H1 (cell line): ENCODE measurements around the gene NT5C1A. TPM values are rescaled to one million over a fixed set of nuclear protein-coding genes. Genes with fewer than 3 reads are reported as not detected.

ENCODE experiments used
- CTCF ChIA-PET: fragments of 300-600 bp; sonication (Branson Sonifier 250); formaldehyde crosslinking; loops from one replicate; lab custom pipeline; 2021; ENCODE audit not compliant: partially characterized antibody; lab: Charles Lee
- POLR2A ChIA-PET: fragments of 300-600 bp; sonication (Branson Sonifier 250); formaldehyde crosslinking; loops from one replicate; lab custom pipeline; 2021; ENCODE audit warnings: inconsistent platforms; ENCODE audit not compliant: partially characterized antibody; lab: Charles Lee
- DNase-seq, 2 experiments: peaks; one replicate each; pipeline versions ENCODE4 v3.0.0 to v3.0.0-alpha.2; 2010 to 2022; ENCODE audit warnings: low spot score in 2 of 2, low read depth in 1 of 2, mixed read lengths in 1 of 2
- FAIRE-seq: peaks from 2 replicates; lab custom pipeline; 2011; peaks lifted over from hg19 to GRCh38; lab: Jason Lieb, UNC
- H2AFZ ChIP-seq: 2 replicates; pipeline ENCODE4 v1.8.1; 2012; ENCODE audit warnings: low read length, inconsistent platforms
- H2AK5ac ChIP-seq: 2 replicates; pipeline ENCODE4 v1.6.1; 2013; ENCODE audit warnings: low read depth, low read length
- H2BK120ac ChIP-seq: replicated peaks from 2 replicates; pipeline ENCODE3; 2013; ENCODE audit warnings: low read depth, low read length, inconsistent platforms
- H2BK12ac ChIP-seq: 2 replicates; pipeline ENCODE4 v1.6.1; 2013; ENCODE audit warnings: low read depth, low read length
- H2BK15ac ChIP-seq: 2 replicates; pipeline ENCODE4 v1.6.1; 2013; ENCODE audit warnings: low read length
- H2BK20ac ChIP-seq: 2 replicates; pipeline ENCODE4 v1.6.1; 2013; ENCODE audit warnings: low read length
- H2BK5ac ChIP-seq: 2 replicates; pipeline ENCODE4 v1.6.1; 2013; ENCODE audit warnings: low read depth, low read length
- H3K14ac ChIP-seq: 2 replicates; pipeline ENCODE4 v1.6.1; 2013; ENCODE audit warnings: inconsistent platforms; ENCODE audit not compliant: insufficient read length
- H3K18ac ChIP-seq: 2 replicates; pipeline ENCODE4 v1.6.1; 2013; ENCODE audit warnings: low read length; ENCODE audit errors: extremely low read depth
- H3K23ac ChIP-seq: 2 replicates; pipeline ENCODE4 v1.6.1; 2013; ENCODE audit warnings: inconsistent platforms; ENCODE audit not compliant: insufficient read length
- H3K23me2 ChIP-seq: 2 replicates; pipeline ENCODE4 v1.6.1; 2013; ENCODE audit warnings: low read depth, low read length
- H3K27ac ChIP-seq: 2 replicates; pipeline ENCODE4 v1.6.1; 2011; ENCODE audit warnings: low read depth, low read length, inconsistent platforms
- H3K27me3 ChIP-seq, 4 experiments: replicated peaks in 1 of 4; 1 replicate in 1 of 4; 2 replicates in 3 of 4; pipeline versions ENCODE4 v1.6.1 to v1.8.1; 2011 to 2013; ENCODE audit warnings: low read length in 3 of 4, mild to moderate bottlenecking in 3 of 4, inconsistent platforms in 2 of 4, mixed read lengths in 2 of 4, moderate library complexity in 1 of 4; ENCODE audit not compliant: control insufficient read depth in 3 of 4, insufficient read depth in 3 of 4; ENCODE audit errors: extremely low read depth in 1 of 4
- H3K36me3 ChIP-seq, 4 experiments: 2 replicates each; pipeline versions ENCODE4 v1.6.1 to v1.8.1; 2011 to 2013; ENCODE audit warnings: mild to moderate bottlenecking in 4 of 4, low read length in 3 of 4, moderate library complexity in 2 of 4, control low read depth in 1 of 4, inconsistent platforms in 1 of 4; ENCODE audit not compliant: insufficient read depth in 4 of 4, control insufficient read depth in 2 of 4
- H3K4ac ChIP-seq: replicated peaks from 2 replicates; pipeline ENCODE3; 2013; ENCODE audit warnings: low read length, low read depth, mixed read lengths, inconsistent platforms; ENCODE audit not compliant: insufficient read length
- H3K4me1 ChIP-seq, 4 experiments: replicated peaks in 1 of 4; 1 replicate in 1 of 4; 2 replicates in 3 of 4; pipeline versions ENCODE4 v1.6.1 to v1.8.1; 2011 to 2013; ENCODE audit warnings: low read length in 3 of 4, inconsistent platforms in 2 of 4, mixed read lengths in 1 of 4; ENCODE audit not compliant: insufficient read depth in 4 of 4, control insufficient read depth in 3 of 4
- H3K4me2 ChIP-seq, 2 experiments: 2 replicates each; pipeline versions ENCODE4 v1.6.1 to v1.8.1; 2011 to 2013; ENCODE audit warnings: low read depth in 2 of 2, low read length in 2 of 2, control low read depth in 1 of 2, inconsistent platforms in 1 of 2, mild to moderate bottlenecking in 1 of 2; ENCODE audit not compliant: insufficient read depth in 1 of 2
- H3K4me3 ChIP-seq, 4 experiments: fragments of 200-600, 300-600 bp in 1 of 4; sonication (generic), shearing (Covaris generic), sonication (Bioruptor Twin) in 1 of 4; 2 replicates each; pipeline versions ENCODE4 v1.5.1 to v1.8.1; 2011 to 2016; ENCODE audit warnings: low read length in 4 of 4, low read depth in 3 of 4, control low read depth in 2 of 4, inconsistent platforms in 2 of 4, mild to moderate bottlenecking in 2 of 4, mixed read lengths in 1 of 4, moderate library complexity in 1 of 4; ENCODE audit not compliant: insufficient read depth in 2 of 4; ENCODE audit errors: extremely low read depth in 1 of 4
- H3K56ac ChIP-seq: replicated peaks from 2 replicates; pipeline ENCODE3; 2013; ENCODE audit warnings: low read depth, mild to moderate bottlenecking, mixed read lengths, low read length, inconsistent platforms; ENCODE audit not compliant: insufficient read length
- H3K79me1 ChIP-seq: 2 replicates; pipeline ENCODE4 v1.6.1; 2013; ENCODE audit warnings: low read depth, low read length, control low read depth
- H3K79me2 ChIP-seq, 2 experiments: 2 replicates each; pipeline versions ENCODE4 v1.6.1 to v1.8.1; 2012 to 2013; ENCODE audit warnings: low read length in 2 of 2, mild to moderate bottlenecking in 2 of 2, inconsistent platforms in 1 of 2; ENCODE audit not compliant: insufficient read depth in 2 of 2, control insufficient read depth in 1 of 2
- H3K9ac ChIP-seq, 4 experiments: replicated peaks in 1 of 4; 1 replicate in 1 of 4; 2 replicates in 3 of 4; pipeline versions ENCODE4 v1.6.1 to v1.8.1; 2011 to 2013; ENCODE audit warnings: low read depth in 3 of 4, low read length in 3 of 4, control low read depth in 2 of 4, mild to moderate bottlenecking in 2 of 4, moderate library complexity in 2 of 4, inconsistent platforms in 1 of 4; ENCODE audit errors: extremely low read depth in 1 of 4
- H3K9me3 ChIP-seq, 2 experiments: 2 replicates each; pipeline versions ENCODE4 v1.6.1 to v1.8.1; 2012 to 2013; ENCODE audit warnings: mild to moderate bottlenecking in 2 of 2, moderate library complexity in 2 of 2, control low read depth in 1 of 2, inconsistent platforms in 1 of 2, low read depth in 1 of 2, low read length in 1 of 2, mixed read lengths in 1 of 2; ENCODE audit not compliant: insufficient read depth in 2 of 2
- H4K20me1 ChIP-seq, 2 experiments: replicated peaks in 1 of 2; 2 replicates each; pipeline versions ENCODE3 to v1.8.1; 2011 to 2013; ENCODE audit warnings: inconsistent platforms in 2 of 2, low read length in 2 of 2, mild to moderate bottlenecking in 1 of 2; ENCODE audit not compliant: insufficient read depth in 2 of 2, control insufficient read depth in 1 of 2
- H4K5ac ChIP-seq: 2 replicates; pipeline ENCODE4 v1.6.1; 2013; ENCODE audit warnings: low read length, low read depth, mixed read lengths, inconsistent platforms; ENCODE audit not compliant: insufficient read length
- H4K8ac ChIP-seq: 2 replicates; pipeline ENCODE4 v1.8.0; 2013; ENCODE audit warnings: mild to moderate bottlenecking, moderate library complexity, low read length, inconsistent platforms; ENCODE audit not compliant: insufficient read depth; ENCODE audit errors: extremely low read depth
- H4K91ac ChIP-seq: replicated peaks from 2 replicates; pipeline ENCODE3; 2013; ENCODE audit warnings: low read length, mixed read lengths, inconsistent platforms; ENCODE audit not compliant: insufficient read length
- ASH2L ChIP-seq: fragments of 200-600, 300-600 bp; sonication (generic); IDR thresholded peaks from one replicate; pipeline ENCODE4 v1.7.1; 2017; ENCODE audit warnings: low read length
- CBX8 ChIP-seq: fragments of 300-800, 300-1000 bp; sonication (generic); IDR thresholded peaks from 2 replicates; pipeline ENCODE4 v1.7.1; 2016; ENCODE audit warnings: low read depth, low read length, borderline replicate concordance
- CHD1 ChIP-seq: IDR thresholded peaks from 2 replicates; pipeline ENCODE4 v1.6.1; 2012; ENCODE audit warnings: low read depth, low read length, improper control_type of control experiment
- EP300 ChIP-seq, 2 experiments: IDR thresholded peaks; 1 replicate in 1 of 2; 2 replicates in 1 of 2; pipeline ENCODE4 v1.6.1; 2011 to 2012; ENCODE audit warnings: low read depth in 2 of 2, low read length in 2 of 2, mild to moderate bottlenecking in 2 of 2, borderline replicate concordance in 1 of 2, inconsistent platforms in 1 of 2, moderate library complexity in 1 of 2
- EZH2 ChIP-seq: fragments of 200-600 bp; sonication (generic); IDR thresholded peaks from 2 replicates; pipeline ENCODE4 v1.7.1; 2012; ENCODE audit warnings: low read depth, mild to moderate bottlenecking, moderate library complexity, low read length, inconsistent platforms; ENCODE audit not compliant: severe bottlenecking
- FOSL1 ChIP-seq: IDR thresholded peaks from 2 replicates; pipeline ENCODE4 v1.6.1; 2011; ENCODE audit warnings: mild to moderate bottlenecking, low read depth, low read length, moderate library complexity; ENCODE audit not compliant: insufficient read depth
- JUND ChIP-seq: IDR thresholded peaks from 2 replicates; pipeline ENCODE4 v1.6.1; 2011; ENCODE audit warnings: mild to moderate bottlenecking, improper control_type of control experiment, low read length
- KDM4A ChIP-seq: IDR thresholded peaks from one replicate; pipeline ENCODE4 v1.7.1; 2012; ENCODE audit warnings: low read depth, mild to moderate bottlenecking, moderate library complexity, low read length, inconsistent platforms; ENCODE audit not compliant: severe bottlenecking
- POLR2AphosphoS5 ChIP-seq: IDR thresholded peaks from 2 replicates; pipeline ENCODE4 v1.6.1; 2011; ENCODE audit warnings: low read depth, low read length
- RBBP5 ChIP-seq: IDR thresholded peaks from 2 replicates; pipeline ENCODE4 v1.7.1; 2012; ENCODE audit warnings: low read depth, mild to moderate bottlenecking, inconsistent platforms, low read length, moderate library complexity, borderline replicate concordance
- SIN3A ChIP-seq, 2 experiments: IDR thresholded peaks in 1 of 2; conservative IDR thresholded peaks in 1 of 2; 2 replicates each; pipeline ENCODE4 v1.6.1; 2011 to 2012; ENCODE audit warnings: low read length in 2 of 2, improper control_type of control experiment in 1 of 2, low read depth in 1 of 2, mild to moderate bottlenecking in 1 of 2
- SIRT6 ChIP-seq: IDR thresholded peaks from one replicate; pipeline ENCODE4 v1.7.1; 2012; ENCODE audit warnings: low read length, inconsistent platforms
- SUZ12 ChIP-seq: fragments of 200-600 bp; sonication (generic); IDR thresholded peaks from 2 replicates; pipeline ENCODE4 v1.6.1; 2012; ENCODE audit warnings: mild to moderate bottlenecking, inconsistent platforms, low read length, moderate library complexity, mixed read lengths
- TAF1 ChIP-seq: IDR thresholded peaks from 2 replicates; pipeline ENCODE4 v1.6.1; 2011; ENCODE audit warnings: mild to moderate bottlenecking, low read depth, low read length
- TAF7 ChIP-seq: optimal IDR thresholded peaks from 2 replicates; pipeline ENCODE3; 2011; ENCODE audit warnings: low read depth, mild to moderate bottlenecking, inconsistent platforms, low read length, moderate library complexity, borderline replicate concordance
- WGBS, 2 experiments: shearing (Covaris generic) in 1 of 2; methylation state at CpG; one replicate each; pipeline versions ENCODE4 v1.1.6 to v1.1.7; 2013 to 2015; ENCODE audit warnings: low lambda C conversion rate in 2 of 2, mixed read lengths in 2 of 2, inconsistent platforms in 1 of 2, low coverage in 1 of 2, missing lambda C conversion rate in 1 of 2; ENCODE audit not compliant: insufficient replicate concordance in 2 of 2, insufficient coverage in 1 of 2, insufficient read length in 1 of 2; ENCODE audit errors: extremely low coverage in 1 of 2, missing lambda C conversion rate in 1 of 2; 5-methylcytosine and 5-hydroxymethylcytosine counted together
- polyA plus RNA-seq, 7 experiments: library from polyadenylated mRNA; depleted of rRNA in 3 of 7; stranded (reverse) in 5 of 7; unstranded in 2 of 7; fragments of >200 nt in 5 of 7; fragments of 200-250 nt in 2 of 7; gene quantifications; 1 replicate in 5 of 7; 2 replicates in 1 of 7; 4 replicates in 1 of 7; pipeline versions ENCODE4 v1.2.1 to v1.2.3, GENCODE V29; 2011 to 2013; ENCODE audit warnings: missing spikeins in 2 of 7, mixed read lengths in 2 of 7
- total RNA-seq: library from RNA; stranded (reverse); fragmentation: NEBNext Ultra II Directional; extraction: Animal tissue kit (Norgen Biotek cat#: 25700); gene quantifications from 2 replicates; pipeline ENCODE4 v1.2.1, GENCODE V29; 2021

The NT5C1A gene
- total and polyA plus RNA-seq, 2 of the 8 experiments (the other 6 are each of a cell fraction or from before 2014, with no cell fraction given) = not detected

DNA sequence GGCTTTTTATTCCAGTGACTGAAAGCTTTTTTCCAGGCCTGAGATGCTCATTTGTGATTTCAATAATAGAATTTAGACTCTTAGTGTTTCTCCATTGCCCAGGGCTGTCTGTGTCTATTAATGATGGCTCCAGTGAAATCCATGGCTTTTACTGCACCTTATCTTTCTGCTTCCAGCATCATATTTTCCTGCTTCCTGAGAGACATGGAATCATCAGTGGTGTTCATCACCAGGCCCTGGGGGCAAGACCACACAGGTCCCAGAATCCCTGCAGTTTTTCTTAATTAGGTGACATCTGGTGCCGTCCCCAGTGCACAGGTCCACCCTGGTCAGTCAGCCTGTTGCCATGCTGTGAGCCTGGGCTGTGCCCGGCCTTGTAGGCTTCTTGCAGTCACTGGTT is 15.5 kb downstream of the NT5C1A start:
- Histone ChIP-seq H3K4ac (no peak overlapping the region), H3K4me1 (no peaks in the 10 kb centered on the region), H3K56ac (no peak overlapping the region), H3K4me3 (no peak overlapping the region), H4K91ac (no peak overlapping the region), H2BK5ac (no peak overlapping the region), H3K79me2 (no peaks in the 10 kb centered on the region), H4K8ac (no peak overlapping the region), H2AK5ac (no peak overlapping the region), H2BK15ac (no peak overlapping the region), H2BK120ac (no peak overlapping the region), H3K36me3 (no peaks in the 10 kb centered on the region), H2BK20ac (no peak overlapping the region), H3K9me3 (no peaks in the 10 kb centered on the region), H3K18ac (no peak overlapping the region), H3K23ac (no peak overlapping the region), H2AFZ (no peak overlapping the region), H3K79me1 (no peaks in the 10 kb centered on the region), H3K4me2 (no peak overlapping the region), H4K5ac (no peak overlapping the region), H3K27ac (no peak overlapping the region), H4K20me1 (peaks cover 0 to 2% of the 10 kb centered on the region in 2 experiments), H2BK12ac (no peak overlapping the region), H3K23me2 (no peaks in the 10 kb centered on the region), H3K9ac (no peak overlapping the region), H3K27me3 (peaks cover 0 to 28% (median 13%) of the 10 kb centered on the region in 4 experiments; a peak in 3 of 7 replicates), H3K14ac (no peak overlapping the region)
- POLR2A ChIA-PET = no interaction called here
- CTCF ChIA-PET = interaction anchor here (1.3 to 17.8 kb wide), 10 partner anchors 8 to 597 kb away, joined by 3 to 469 read pairs (median 47); partner anchors contain the start of genes HEYL and NT5C1A
- no peak for DNase-seq
- WGBS, 2 experiments = 100% methylated on average over 2 of the region's 2 CpGs; no CpG with 5 or more reads in 1 of the 2 experiments
- FAIRE-seq = no peak
- no peak for TF ChIP-seq KDM4A
- no peak for TF ChIP-seq FOSL1
- TF ChIP-seq SUZ12 = no peak
- no peak for TF ChIP-seq ASH2L
- TF ChIP-seq POLR2AphosphoS5 = no peak
- TF ChIP-seq TAF7 = no peak
- TF ChIP-seq RBBP5 = no peak
- TF ChIP-seq JUND = no peak
- TF ChIP-seq CHD1 = no peak
- TF ChIP-seq EZH2 = no peak
- TF ChIP-seq SIRT6 = no peak
- TF ChIP-seq CBX8 = no peak
- no peak for TF ChIP-seq SIN3A (conservative IDR thresholded peaks at IDR 0.05 in 1 of 2, IDR thresholded peaks at IDR 0.05 in 1 of 2; ENCODE audit: low read depth in 1 of 2, low read length in 2 of 2)
- no peak for TF ChIP-seq EP300 (IDR thresholded peaks at IDR 0.05; ENCODE audit: borderline replicate concordance in 1 of 2, low read depth in 2 of 2, low read length in 2 of 2)
- no peak for TF ChIP-seq TAF1
